ENCODE data around the gene GPC3.
"Not testable (repeated sequence)": the region's sequence is repeated elsewhere in the genome, so short reads cannot be mapped to it uniquely, and the experiment has no call there.

The GPC3 gene

GRCh38 chrX:133627673-133628072 lies 357.7 kb downstream of the GPC3 start:
- Histone ChIP-seq H3K4me1 (ENCODE audit: control insufficient read depth, low read length) (no peaks in the 10 kb centered on the region), H3K4me2 (ENCODE audit: low read length) (no peak overlapping the region), H3K27me3 (ENCODE audit: control insufficient read depth, low read length) (no peaks in the 10 kb centered on the region), H3K27ac (ENCODE audit: low read depth, low read length) (no peak overlapping the region), H3K4me3 (ENCODE audit: low read length) (no peak overlapping the region), H3K36me3 (ENCODE audit: control insufficient read depth, low read length) (no peaks in the 10 kb centered on the region), H3K9me2 (replicated peaks; ENCODE audit: control insufficient read depth, low read length) (no peaks in the 10 kb centered on the region), H4K20me1 (ENCODE audit: control insufficient read depth, insufficient read depth, low read depth, low read length) (no peaks in the 10 kb centered on the region), H3K9me3 (ENCODE audit: control insufficient read depth, insufficient read depth, low read length) (no peaks in the 10 kb centered on the region), H3F3A (ENCODE audit: control insufficient read depth, insufficient read depth) (no peaks in the 10 kb centered on the region), H3K79me2 (ENCODE audit: control insufficient read depth, low read length) (no peaks in the 10 kb centered on the region)
- TF ChIP-seq, protein P1, sequence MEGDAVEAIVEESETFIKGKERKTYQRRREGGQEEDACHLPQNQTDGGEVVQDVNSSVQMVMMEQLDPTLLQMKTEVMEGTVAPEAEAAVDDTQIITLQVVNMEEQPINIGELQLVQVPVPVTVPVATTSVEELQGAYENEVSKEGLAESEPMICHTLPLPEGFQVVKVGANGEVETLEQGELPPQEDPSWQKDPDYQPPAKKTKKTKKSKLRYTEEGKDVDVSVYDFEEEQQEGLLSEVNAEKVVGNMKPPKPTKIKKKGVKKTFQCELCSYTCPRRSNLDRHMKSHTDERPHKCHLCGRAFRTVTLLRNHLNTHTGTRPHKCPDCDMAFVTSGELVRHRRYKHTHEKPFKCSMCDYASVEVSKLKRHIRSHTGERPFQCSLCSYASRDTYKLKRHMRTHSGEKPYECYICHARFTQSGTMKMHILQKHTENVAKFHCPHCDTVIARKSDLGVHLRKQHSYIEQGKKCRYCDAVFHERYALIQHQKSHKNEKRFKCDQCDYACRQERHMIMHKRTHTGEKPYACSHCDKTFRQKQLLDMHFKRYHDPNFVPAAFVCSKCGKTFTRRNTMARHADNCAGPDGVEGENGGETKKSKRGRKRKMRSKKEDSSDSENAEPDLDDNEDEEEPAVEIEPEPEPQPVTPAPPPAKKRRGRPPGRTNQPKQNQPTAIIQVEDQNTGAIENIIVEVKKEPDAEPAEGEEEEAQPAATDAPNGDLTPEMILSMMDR (IDR thresholded peaks at IDR 0.05; ENCODE audit: low read depth, low read length, poor library complexity, severe bottlenecking), result no peak
- no peak for TF ChIP-seq EZH2phosphoT487 (IDR thresholded peaks at IDR 0.05; ENCODE audit: borderline replicate concordance, low read length)

DNA sequence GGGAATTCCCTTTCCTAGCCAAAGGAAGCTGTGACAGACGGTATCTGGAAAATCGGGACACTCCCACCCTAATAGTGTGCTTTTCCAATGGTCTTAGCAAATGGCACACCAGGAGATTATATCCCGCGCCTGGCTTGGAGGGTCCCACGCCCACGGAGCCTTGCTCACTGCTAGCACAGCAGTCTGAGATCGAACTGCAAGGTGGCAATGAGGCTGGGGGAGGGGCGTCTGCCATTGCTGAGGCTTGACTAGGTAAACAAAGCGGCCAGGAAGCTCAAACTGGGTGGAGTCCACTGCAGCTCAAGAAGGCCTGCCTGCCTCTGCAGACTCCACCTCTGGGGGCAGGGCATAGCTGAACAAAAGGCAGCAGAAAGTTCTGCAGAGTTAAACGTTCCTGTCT lies 364.0 kb downstream of the GPC3 start:
- H3K9me2 ChIP-seq (replicated peaks; ENCODE audit: control insufficient read depth, low read length); H3K9me3 ChIP-seq (ENCODE audit: control insufficient read depth, insufficient read depth, low read length); H3K79me2 ChIP-seq (ENCODE audit: control insufficient read depth, low read length); H3K36me3 ChIP-seq (ENCODE audit: control insufficient read depth, low read length); H3K4me1 ChIP-seq (ENCODE audit: control insufficient read depth, low read length); H4K20me1 ChIP-seq (ENCODE audit: control insufficient read depth, insufficient read depth, low read depth, low read length); H3K4me3 ChIP-seq (ENCODE audit: low read length); H3F3A ChIP-seq (ENCODE audit: control insufficient read depth, insufficient read depth); H3K27ac ChIP-seq (ENCODE audit: low read depth, low read length); H3K27me3 ChIP-seq (ENCODE audit: control insufficient read depth, low read length); H3K4me2 ChIP-seq (ENCODE audit: low read length): not testable (repeated sequence)

- no peaks in the 10 kb centered on the region for H3K79me2 ChIP-seq (ENCODE audit: control insufficient read depth, low read length)
- no peaks in the 10 kb centered on the region for H3K36me3 ChIP-seq (ENCODE audit: control insufficient read depth, low read length)
- no peaks in the 10 kb centered on the region for H3K27me3 ChIP-seq (ENCODE audit: control insufficient read depth, low read length)
- no peaks in the 10 kb centered on the region for H3F3A ChIP-seq (ENCODE audit: control insufficient read depth, insufficient read depth)
- no peaks in the 10 kb centered on the region for H4K20me1 ChIP-seq (ENCODE audit: control insufficient read depth, insufficient read depth, low read depth, low read length)
- H3K9me3 ChIP-seq (ENCODE audit: control insufficient read depth, insufficient read depth, low read length), result no peaks in the 10 kb centered on the region
- no peak overlapping the region for H3K27ac ChIP-seq (ENCODE audit: low read depth, low read length)
- H3K4me3 ChIP-seq (ENCODE audit: low read length), result no peak overlapping the region
- H3K4me1 ChIP-seq (ENCODE audit: control insufficient read depth, low read length), result 0 out of 2 replicates have a peak, but pooled peaks cover 3% of the 10 kb centered on the region
- H3K9me2 ChIP-seq (replicated peaks; ENCODE audit: control insufficient read depth, low read length), result no peaks in the 10 kb centered on the region
- H3K4me2 ChIP-seq (ENCODE audit: low read length), result no peak overlapping the region
- TF ChIP-seq EZH2phosphoT487 (IDR thresholded peaks at IDR 0.05; ENCODE audit: borderline replicate concordance, low read length), result no peak
- TF ChIP-seq, protein P1 (IDR thresholded peaks at IDR 0.05; ENCODE audit: low read depth, low read length, poor library complexity, severe bottlenecking), result no peak
Observed at GRCh38 chrX:133611676-133612075, 373.7 kb downstream of the GPC3 start.

- H3K4me1 ChIP-seq (ENCODE audit: control insufficient read depth, low read length), result 0 out of 2 replicates have a peak, but pooled peaks cover 3% of the 10 kb centered on the region
- TF ChIP-seq, protein P1 (IDR thresholded peaks at IDR 0.05; ENCODE audit: low read depth, low read length, poor library complexity, severe bottlenecking), result no peak
- TF ChIP-seq EZH2phosphoT487 (IDR thresholded peaks at IDR 0.05; ENCODE audit: borderline replicate concordance, low read length), result no peak
- H3K36me3 ChIP-seq (ENCODE audit: control insufficient read depth, low read length), result no peaks in the 10 kb centered on the region
- H4K20me1 ChIP-seq (ENCODE audit: control insufficient read depth, insufficient read depth, low read depth, low read length), result no peaks in the 10 kb centered on the region
- no peaks in the 10 kb centered on the region for H3K79me2 ChIP-seq (ENCODE audit: control insufficient read depth, low read length)
- no peak overlapping the region for H3K4me3 ChIP-seq (ENCODE audit: low read length)
- H3K27me3 ChIP-seq (ENCODE audit: control insufficient read depth, low read length), result no peaks in the 10 kb centered on the region
- H3K27ac ChIP-seq (ENCODE audit: low read depth, low read length), result no peak overlapping the region
- H3K9me3 ChIP-seq (ENCODE audit: control insufficient read depth, insufficient read depth, low read length), result no peaks in the 10 kb centered on the region
- H3F3A ChIP-seq (ENCODE audit: control insufficient read depth, insufficient read depth), result no peaks in the 10 kb centered on the region
- H3K4me2 ChIP-seq (ENCODE audit: low read length), result no peak overlapping the region
- H3K9me2 ChIP-seq (replicated peaks; ENCODE audit: control insufficient read depth, low read length), result no peaks in the 10 kb centered on the region
Observed at GRCh38 chrX:133610056-133610455, 375.3 kb downstream of the GPC3 start.

Data from DOHH2 (cell line).